Neutrophil (primary cell): Measurements from ENCODE around the gene ZC3H13.

Experiments
- H3K27ac ChIP-seq: fragments of 200-600 bp; sonication (generic); 2 replicates; pipeline ENCODE4 v1.5.1; 2016; ENCODE audit warnings: mild to moderate bottlenecking, moderate library complexity
- H3K27me3 ChIP-seq: fragments of 200-600 bp; sonication (generic); 2 replicates; pipeline ENCODE4 v1.6.0; 2016; ENCODE audit warnings: mild to moderate bottlenecking
- H3K36me3 ChIP-seq: fragments of 200-600 bp; sonication (generic); 2 replicates; pipeline ENCODE4 v1.5.1; 2017
- H3K4me1 ChIP-seq, 2 experiments: fragments of 200-600 bp in 1 of 2; sonication (generic) in 1 of 2; 1 replicate in 1 of 2; 2 replicates in 1 of 2; pipeline versions ENCODE4 v1.5.1 to v1.6.1; 2013 to 2016; ENCODE audit warnings: low read depth in 1 of 2, low read length in 1 of 2, mild to moderate bottlenecking in 1 of 2, moderate library complexity in 1 of 2; ENCODE audit not compliant: control insufficient read depth in 1 of 2, insufficient read depth in 1 of 2
- H3K4me3 ChIP-seq, 2 experiments: fragments of 200-600 bp in 1 of 2; sonication (generic) in 1 of 2; 1 replicate in 1 of 2; 2 replicates in 1 of 2; pipeline ENCODE4 v1.5.1; 2013 to 2016; ENCODE audit warnings: low read depth in 1 of 2, low read length in 1 of 2, mild to moderate bottlenecking in 1 of 2, moderate library complexity in 1 of 2
- H3K9me3 ChIP-seq: fragments of 200-600 bp; sonication (generic); 2 replicates; pipeline ENCODE4 v1.5.1; 2016
- CTCF ChIP-seq: fragments of 200-600 bp; sonication (generic); IDR thresholded peaks from 2 replicates; pipeline ENCODE4 v1.5.1; 2016; ENCODE audit warnings: antibody characterized with exemption

The ZC3H13 gene

GRCh38 chr13:46100191-46100815 is 47.8 kb upstream of the ZC3H13 start:
- Histone ChIP-seq H3K27me3 (no peaks in the 10 kb centered on the region), H3K4me1 (no peaks in the 10 kb centered on the region), H3K4me3 (no peak overlapping the region), H3K36me3 (no peaks in the 10 kb centered on the region), H3K27ac (no peak overlapping the region), H3K9me3 (no peaks in the 10 kb centered on the region)
- TF ChIP-seq CTCF = no peak

- no peaks in the 10 kb centered on the region for H3K27me3 ChIP-seq
- H3K9me3 ChIP-seq = no peaks in the 10 kb centered on the region
- TF ChIP-seq CTCF = no peak
- no peak overlapping the region for H3K27ac ChIP-seq
- H3K4me3 ChIP-seq = no peak overlapping the region
- H3K36me3 ChIP-seq = no peaks in the 10 kb centered on the region
- no peaks in the 10 kb centered on the region for H3K4me1 ChIP-seq
Observed at GRCh38 chr13:46097663-46098062, 45.1 kb upstream of the ZC3H13 start.

GRCh38 chr13:46097015-46097414 is 44.5 kb upstream of the ZC3H13 start:
- Histone ChIP-seq H3K27me3 (no peaks in the 10 kb centered on the region), H3K9me3 (no peaks in the 10 kb centered on the region), H3K4me1 (no peaks in the 10 kb centered on the region), H3K27ac (no peak overlapping the region), H3K36me3 (no peaks in the 10 kb centered on the region), H3K4me3 (no peak overlapping the region)
- no peak for TF ChIP-seq CTCF

GRCh38 chr13:46094478-46094877 is 41.9 kb upstream of the ZC3H13 start:
- no peaks in the 10 kb centered on the region for H3K4me1 ChIP-seq
- no peaks in the 10 kb centered on the region for H3K27me3 ChIP-seq
- no peak for TF ChIP-seq CTCF
- H3K4me3 ChIP-seq = no peak overlapping the region
- no peaks in the 10 kb centered on the region for H3K36me3 ChIP-seq
- no peaks in the 10 kb centered on the region for H3K9me3 ChIP-seq
- no peak overlapping the region for H3K27ac ChIP-seq

- H3K9me3 ChIP-seq = no peaks in the 10 kb centered on the region
Observed at GRCh38 chr13:46088821-46089562, 36.4 kb upstream of the ZC3H13 start.

More at GRCh38 chr13:46088821-46089562, 36.4 kb upstream of the ZC3H13 start:
- Histone ChIP-seq H3K27ac (no peak overlapping the region), H3K4me1 (no peaks in the 10 kb centered on the region), H3K36me3 (no peaks in the 10 kb centered on the region), H3K4me3 (no peak overlapping the region), H3K27me3 (no peaks in the 10 kb centered on the region)
- no peak for TF ChIP-seq CTCF
